K562 (cell line): ENCODE measurements around the gene CD46. TPM values are rescaled to one million over a fixed set of nuclear protein-coding genes. Genes with fewer than 3 reads are reported as not detected.
A peak's percentile ranks its signal among the peaks of the same experiment; 100 is the strongest.

Experiments used
- CC2D1A ChIP-seq: fragments of 450-650 bp; IDR thresholded peaks from 2 replicates; pipeline ENCODE4 v1.6.1; 2017; ENCODE audit warnings: mild to moderate bottlenecking
- CXXC5 ChIP-seq: fragments of 250-450 bp; sonication (Bioruptor Pico); IDR thresholded peaks from 2 replicates; pipeline ENCODE4 v1.8.0; 2022; ENCODE audit warnings: inconsistent platforms, mild to moderate bottlenecking, moderate library complexity
- GABPB2 ChIP-seq: fragments of 250-450 bp; sonication (Bioruptor Pico); conservative IDR thresholded peaks from 2 replicates; pipeline ENCODE4 v1.5.1; 2021; ENCODE audit warnings: mild to moderate bottlenecking
- HCFC1 ChIP-seq: IDR thresholded peaks from 2 replicates; pipeline ENCODE4 v1.6.1; 2012; ENCODE audit warnings: low read depth, low read length, improper control_type of control experiment
- MXD1 ChIP-seq: fragments of 250-450 bp; sonication (Bioruptor Pico); IDR thresholded peaks from 2 replicates; pipeline ENCODE4 v1.8.0; 2021; ENCODE audit warnings: borderline replicate concordance, mild to moderate bottlenecking, moderate library complexity; ENCODE audit not compliant: poor library complexity, severe bottlenecking
- NCOR1 ChIP-seq: fragments of 450-650 bp; IDR thresholded peaks from 2 replicates; pipeline ENCODE4 v1.6.1; 2016; ENCODE audit warnings: mild to moderate bottlenecking, moderate library complexity
- NR2C2 ChIP-seq, 2 experiments: fragments of 200-800 bp in 1 of 2; sonication (Bioruptor generic) in 1 of 2; sonication (generic) in 1 of 2; formaldehyde crosslinking in 1 of 2; IDR thresholded peaks; 2 replicates each; pipeline versions ENCODE4 v1.6.1 to v1.8.0; 2016 to 2022; ENCODE audit warnings: mild to moderate bottlenecking in 1 of 2, missing compliant biosample characterization in 1 of 2, missing genetic modification characterization in 1 of 2, missing genetic modification reagents in 1 of 2
- POLR2AphosphoS5 ChIP-seq: IDR thresholded peaks from 2 replicates; pipeline ENCODE4 v1.6.1; 2011; ENCODE audit warnings: mild to moderate bottlenecking, low read depth, low read length, moderate library complexity; ENCODE audit not compliant: control insufficient read depth, insufficient read depth
- SMAD3 ChIP-seq: fragments of 450-650 bp; formaldehyde crosslinking; conservative IDR thresholded peaks from 2 replicates; pipeline ENCODE4 v1.4.0; 2020; ENCODE audit warnings: mild to moderate bottlenecking
- USF1 ChIP-seq: sonication (generic); formaldehyde crosslinking; IDR thresholded peaks from 2 replicates; pipeline ENCODE4 v1.9.0; 2022; ENCODE audit warnings: mild to moderate bottlenecking, missing genetic modification reagents
- ZBTB9 ChIP-seq: fragments of 450-650 bp; formaldehyde crosslinking; IDR thresholded peaks from 2 replicates; pipeline ENCODE4 v1.4.0; 2020; ENCODE audit warnings: mild to moderate bottlenecking, moderate library complexity
- ZMIZ1 ChIP-seq, 2 experiments: fragments of 150-350 bp in 1 of 2; IDR thresholded peaks; 2 replicates each; pipeline ENCODE4 v1.6.1; 2012 to 2016; ENCODE audit warnings: low read depth in 2 of 2, low read length in 2 of 2, mild to moderate bottlenecking in 1 of 2, moderate library complexity in 1 of 2
- ZNF175 ChIP-seq: fragments of 200-800 bp; sonication (Bioruptor generic); IDR thresholded peaks from 2 replicates; pipeline ENCODE4 v1.6.1; 2016; ENCODE audit warnings: low read depth, mild to moderate bottlenecking, missing genetic modification characterization, missing compliant biosample characterization
- ZNF583 ChIP-seq: fragments of 250-450 bp; sonication (Bioruptor Pico); IDR thresholded peaks from 2 replicates; pipeline ENCODE4 v1.4.0; 2020
- ZNF766 ChIP-seq: fragments of 200-800 bp; sonication (Bioruptor generic); conservative IDR thresholded peaks from 2 replicates; pipeline ENCODE4 v1.6.1; 2016; ENCODE audit warnings: missing genetic modification characterization, missing compliant biosample characterization
- polyA plus RNA-seq, 8 experiments: library from polyadenylated mRNA; depleted of rRNA in 4 of 8; stranded (reverse) in 5 of 8; unstranded in 3 of 8; fragments of >200 nt; fragmentation: Nextera tagmentation in 2 of 8; fragmentation: Illumina TruSeq in 1 of 8; extraction: Ambion mirVana in 2 of 8; extraction: Trizol in 1 of 8; gene quantifications; 2 replicates each; pipeline versions ENCODE4 v1.2.1 to v1.2.3, GENCODE V29; 2011 to 2014; ENCODE audit warnings: inconsistent platforms in 1 of 8, missing spikeins in 1 of 8
- total RNA-seq, 7 experiments: library from RNA; depleted of rRNA in 6 of 7; stranded (reverse); fragments of >200 nt in 6 of 7; fragmentation: Illumina TruSeq in 2 of 7; extraction: Trizol in 2 of 7; gene quantifications; 2 replicates each; pipeline versions ENCODE4 v1.2.1 to v1.2.3, GENCODE V29; 2011 to 2021; ENCODE audit warnings: low replicate concordance in 1 of 7

Gene CD46
- total and polyA plus RNA-seq, 9 of the 15 experiments (the other 6 are each of a cell fraction or from before 2014, with no cell fraction given): 87.9 to 374 (median 156) TPM

- TF ChIP-seq ZBTB9 (CRISPR knock-in tag) (0 out of 2 replicates have a peak, but pooled peaks have one; percentile 51), SMAD3 (CRISPR knock-in tag) (peak; percentile 70; the same call in 1 of the 2 replicates), ZNF766 (0 out of 2 replicates have a peak, but pooled peaks have one; percentile 47), NR2C2 (CRISPR knock-in tag; IDR thresholded peaks at IDR 0.05) (no peak), NR2C2 (tag; IDR thresholded peaks at IDR 0.05) (peak; percentile 85), CC2D1A (no peak), POLR2AphosphoS5 (no peak), HCFC1 (no peak), MXD1 (no peak), USF1 (CRISPR knock-in tag) (peak; percentile 79), ZMIZ1 (IDR thresholded peaks at IDR 0.05; ENCODE audit: low read depth in 2 of 2, low read length in 2 of 2) (no peak), NCOR1 (no peak), ZNF583 (CRISPR knock-in tag) (peak; percentile 70), CXXC5 (CRISPR knock-in tag) (peak; percentile 22; the same call in 1 of the 2 replicates), ZNF175 (CRISPR knock-in tag) (peak; percentile 59; the same call in 1 of the 2 replicates), GABPB2 (CRISPR knock-in tag) (no peak)
Measured at GRCh38 chr1:207831517-207832327, 79.9 kb downstream of the CD46 start (continued).
